ENCODE results near the gene PERM1.

- TF ChIP-seq POLR2A (IDR thresholded peaks at IDR 0.05) (peak; percentile 75), CTCF (IDR thresholded peaks at IDR 0.05) (no peak)
Observed at GRCh38 chr1:966704-967300, 15.1 kb downstream of the PERM1 start.

All from prostate gland (tissue), 2 donors.